AG08396 (cell line): Measurements from ENCODE around the gene SURF6.
A peak's percentile ranks its signal among the peaks of the same experiment; 100 is the strongest.
"Not testable (repeated sequence)": the region's sequence is repeated elsewhere in the genome, so short reads cannot be mapped to it uniquely, and the experiment has no call there.

Source experiments
- DNase-seq: peaks from one replicate; pipeline ENCODE4 v3.0.0; 2012; ENCODE audit warnings: low spot score, mixed read lengths

Gene SURF6

DNA sequence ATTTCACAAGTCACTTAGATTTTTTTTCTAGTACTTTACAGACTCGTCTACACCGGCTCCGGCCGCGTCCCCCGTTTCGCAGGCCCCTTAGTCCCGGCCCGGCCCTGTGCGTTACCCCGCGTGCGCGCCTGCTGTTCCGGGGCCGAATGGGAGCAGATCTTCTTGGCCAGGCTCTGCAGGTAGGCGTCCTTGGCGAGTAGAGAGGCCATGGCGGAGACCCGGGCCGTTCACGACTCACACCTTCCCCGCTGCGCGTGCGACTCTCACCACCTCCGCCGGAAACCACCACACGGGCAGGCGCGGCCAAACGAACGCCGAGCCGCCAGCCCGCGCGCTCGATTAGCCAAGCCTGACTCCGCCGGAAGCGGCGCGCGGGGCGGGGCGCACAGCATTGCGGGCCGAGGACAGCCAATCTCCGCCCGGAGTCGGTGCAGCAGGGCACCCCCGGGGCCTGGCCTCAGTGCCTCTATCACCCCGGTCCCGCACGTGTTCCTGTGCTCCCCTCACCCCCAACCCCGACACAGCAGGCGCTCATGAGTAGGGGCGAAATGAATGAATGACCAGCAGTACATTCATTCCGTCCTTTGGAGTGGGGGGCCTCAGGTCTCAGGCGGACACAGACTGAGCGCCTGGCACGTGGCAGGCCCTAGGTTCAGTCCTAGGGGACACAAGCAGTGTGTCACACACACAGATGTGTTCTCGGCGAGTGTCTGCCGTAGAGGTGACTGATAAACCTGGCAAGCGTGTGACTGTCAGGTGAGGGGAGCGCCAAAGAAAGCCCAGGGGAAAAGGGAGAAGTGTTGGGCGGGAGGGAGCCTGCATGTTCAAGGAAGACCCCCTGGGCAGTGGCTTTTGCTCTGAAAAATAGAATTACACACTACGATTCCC, at the start of gene SURF6:
Gene SURF6, minus strand, starts transcription at position 265 of the 888 bp plus-strand sequence. Its CDS starts 56 bp downstream, at position 209.
- peak; percentile 93 for DNase-seq

DNA sequence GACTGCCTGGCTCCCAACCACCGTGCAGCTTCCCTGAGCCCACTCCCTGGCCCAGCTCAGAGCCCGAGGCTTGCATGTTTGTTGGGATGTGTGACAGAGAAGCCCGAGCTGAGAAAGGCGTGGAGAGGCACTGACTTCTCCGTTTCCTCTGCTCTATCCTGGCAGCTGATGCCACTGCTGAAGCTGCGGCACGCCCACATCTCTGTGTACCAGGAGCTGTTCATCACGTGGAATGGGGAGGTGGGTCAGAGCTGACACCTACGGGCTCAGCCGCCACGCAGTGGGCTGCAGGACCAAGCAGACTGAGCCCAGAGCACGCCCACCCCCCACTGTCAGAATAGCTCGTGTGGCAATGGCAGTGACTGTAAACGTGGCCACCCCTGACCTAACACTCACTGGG, 49.5 kb upstream of the SURF6 start:
- DNase-seq: no peak

DNA sequence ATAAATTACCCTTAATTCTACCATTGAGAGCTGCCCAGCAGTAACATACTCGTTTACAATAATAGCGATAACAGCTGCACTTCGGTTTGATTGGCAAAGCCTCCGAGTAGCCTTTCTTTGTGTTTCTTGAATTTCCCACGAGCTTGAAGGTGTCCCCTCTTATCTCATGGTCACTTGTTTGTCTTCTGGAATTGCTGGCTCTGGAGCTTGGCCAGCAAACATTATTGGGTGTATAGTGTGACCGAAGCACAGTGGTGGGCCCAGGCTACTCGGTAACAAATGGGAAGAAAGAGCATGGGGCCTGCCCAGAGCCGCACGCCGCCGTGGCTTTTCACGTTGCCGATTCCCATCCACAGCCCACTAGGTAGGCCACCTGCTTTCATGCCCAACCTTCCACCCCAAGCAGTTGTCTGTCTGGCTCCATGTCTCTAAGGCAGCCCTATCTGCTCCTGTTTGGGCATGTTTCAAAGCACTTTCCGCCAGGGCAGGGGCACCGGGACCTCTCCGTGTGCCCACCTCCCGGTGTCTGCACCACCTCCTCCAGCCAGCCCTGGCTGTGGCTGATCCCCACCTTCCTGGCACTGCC, 48.8 kb upstream of the SURF6 start:
- DNase-seq: no peak

DNA sequence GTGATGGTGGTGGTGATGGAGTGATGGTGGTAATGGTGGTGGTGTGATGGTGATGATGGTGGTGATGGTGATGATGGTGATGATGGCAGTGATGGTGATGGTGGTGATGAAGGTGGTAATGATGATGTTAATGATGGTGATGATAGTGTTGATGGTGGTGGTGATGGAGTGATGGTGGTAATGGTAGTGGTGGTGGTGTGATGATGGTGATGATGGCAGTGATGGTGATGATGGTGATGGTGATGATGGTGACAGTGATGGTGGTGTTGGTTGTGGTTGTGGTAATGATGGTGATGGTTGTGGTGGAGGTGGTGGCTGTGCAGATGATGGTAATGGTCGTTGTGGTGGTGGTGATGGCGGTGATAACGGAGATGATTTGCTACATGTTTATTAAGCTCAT, 47.5 kb upstream of the SURF6 start:
- no peak for DNase-seq

DNA sequence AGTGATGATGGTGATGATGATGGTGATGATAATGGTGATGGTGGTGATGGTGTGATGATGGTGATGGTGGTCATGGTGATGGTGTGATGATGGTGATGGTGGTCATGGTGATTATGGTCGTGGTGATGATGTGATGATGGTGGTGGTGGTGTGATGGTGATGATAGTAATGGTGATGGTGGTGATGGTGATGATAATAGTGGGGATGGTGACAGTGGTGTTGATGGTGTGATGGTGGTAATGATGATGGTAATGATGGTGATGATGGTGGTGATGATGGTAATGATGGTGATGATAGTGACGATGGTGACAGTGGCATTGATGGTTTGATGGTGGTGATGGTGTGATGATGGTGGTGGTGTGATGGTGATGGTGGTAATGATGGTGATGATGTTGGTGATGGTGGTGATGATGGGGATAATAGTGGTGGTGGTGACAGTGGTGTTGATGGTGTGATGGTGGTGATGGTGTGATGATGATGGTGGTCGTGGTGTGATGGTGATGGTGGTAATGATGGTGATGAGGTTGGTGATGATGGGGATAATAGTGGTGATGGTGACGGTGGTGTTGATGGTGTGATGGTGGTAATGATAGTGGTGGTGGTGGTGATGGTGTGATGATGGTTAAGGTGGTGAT, 46.6 kb upstream of the SURF6 start:
- no peak for DNase-seq

DNA sequence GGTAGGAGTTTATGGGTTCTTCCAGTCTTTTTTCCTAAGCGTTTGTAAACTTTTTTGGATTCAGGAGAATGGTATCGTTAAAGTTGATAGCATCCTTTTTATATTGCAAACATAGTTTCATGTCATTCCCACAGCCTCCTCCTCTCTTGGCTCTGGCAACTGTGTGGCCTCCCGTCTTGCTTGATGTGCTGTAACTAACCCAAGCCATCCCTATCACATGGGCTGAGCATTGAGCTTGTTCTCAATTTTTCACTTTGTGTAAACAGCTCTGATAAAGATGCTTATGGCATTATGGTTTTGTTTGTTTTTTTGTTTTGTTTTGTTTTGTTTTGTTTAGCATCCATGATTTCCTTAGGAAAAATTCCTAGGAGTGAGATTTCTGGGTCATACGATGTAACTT, 44.7 kb upstream of the SURF6 start:
- DNase-seq: no peak

DNA sequence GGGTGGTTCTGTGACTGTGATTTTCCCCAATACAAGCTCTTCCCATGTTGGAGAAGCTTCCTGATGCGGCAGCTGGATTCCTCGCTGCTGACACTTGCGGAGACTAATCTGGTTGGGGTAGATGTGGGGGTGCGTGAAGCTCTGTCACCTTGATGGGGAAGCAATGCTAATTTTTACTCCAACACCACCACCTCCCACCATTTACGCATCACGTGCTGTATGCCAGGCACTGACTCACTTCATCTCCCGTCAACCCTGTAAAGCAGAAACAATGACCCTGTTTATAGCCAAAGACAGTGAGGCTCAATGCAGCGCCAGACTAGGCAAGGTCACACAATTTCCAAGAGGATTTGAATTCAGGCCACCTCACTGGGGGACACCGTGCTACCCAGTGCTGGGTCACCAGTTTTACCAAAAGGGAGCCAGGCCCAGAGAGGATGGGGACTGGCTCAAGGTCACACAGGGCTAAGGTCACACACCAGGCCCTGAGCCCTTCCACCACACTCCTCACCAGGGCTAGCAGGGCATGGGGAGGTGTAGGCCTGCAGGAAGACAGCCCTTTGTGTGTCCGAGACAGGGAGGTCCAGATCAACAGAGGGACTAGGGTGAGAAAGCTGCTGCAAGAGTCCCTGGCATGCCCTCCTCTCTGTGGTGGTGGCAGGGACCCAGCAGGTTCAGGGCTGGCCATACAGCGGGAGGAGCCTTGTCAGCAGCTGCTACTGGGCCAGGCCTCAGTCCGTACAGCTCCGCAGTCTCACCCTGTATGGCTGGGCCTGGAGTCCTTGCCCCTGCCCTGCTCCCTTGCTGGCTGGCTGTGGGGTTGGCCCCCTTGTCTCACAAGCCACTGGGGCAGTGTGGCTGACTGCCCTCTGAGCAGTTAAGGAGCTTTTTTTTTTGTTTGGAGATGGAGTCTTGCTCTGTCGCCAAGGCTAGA, 43.4 kb upstream of the SURF6 start:
- DNase-seq: no peak

DNA sequence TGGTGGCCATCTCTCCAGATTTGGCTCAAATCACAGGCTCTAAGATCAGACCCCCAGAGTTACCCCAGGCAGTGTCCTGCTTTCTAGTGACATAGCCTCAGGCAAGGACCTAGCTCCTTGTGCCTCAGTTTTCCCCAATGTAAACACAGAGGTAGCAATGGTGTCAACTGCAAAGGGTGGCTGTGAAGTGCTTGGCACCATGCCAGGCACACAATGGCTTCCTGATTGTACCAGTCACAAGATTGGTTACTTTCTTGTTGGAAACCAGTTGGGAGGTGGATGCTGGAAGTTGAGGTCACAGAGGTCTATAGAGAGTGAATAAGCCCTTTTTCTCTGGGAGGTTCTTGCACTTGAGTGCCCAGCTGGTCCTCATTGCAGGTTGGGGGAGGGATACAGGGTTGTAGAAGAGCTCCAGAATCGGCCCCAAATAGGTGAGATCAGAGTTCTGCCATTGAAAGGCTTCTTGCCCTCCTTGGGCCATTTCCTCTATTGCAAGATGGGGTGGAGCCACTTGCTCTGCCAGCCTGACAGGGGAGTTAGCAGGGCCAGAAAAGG, 42.5 kb upstream of the SURF6 start:
- DNase-seq: no peak

DNA sequence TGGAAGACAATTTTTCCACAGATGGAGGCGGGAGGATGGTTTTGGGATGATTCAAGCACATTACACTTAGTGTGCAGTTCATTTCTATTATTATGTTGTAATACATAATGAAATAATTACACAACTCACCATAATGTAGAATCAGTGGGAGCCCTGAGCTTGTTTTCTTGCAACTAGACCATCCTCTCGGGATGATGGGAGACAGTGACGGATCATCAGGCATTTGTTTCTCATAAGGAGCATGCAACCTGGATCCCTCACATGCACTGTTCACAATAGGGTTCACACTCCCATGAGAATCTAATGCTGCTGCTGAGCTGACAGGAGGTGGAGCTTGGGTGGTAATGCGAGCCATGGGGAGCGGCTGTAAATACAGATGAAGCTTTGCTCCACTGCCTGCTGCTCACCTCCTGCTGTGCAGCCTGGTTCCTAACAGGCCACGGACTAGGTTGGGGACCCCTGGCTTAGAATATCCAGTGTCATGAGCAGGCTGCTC, 41.8 kb upstream of the SURF6 start:
- DNase-seq: no peak

DNA sequence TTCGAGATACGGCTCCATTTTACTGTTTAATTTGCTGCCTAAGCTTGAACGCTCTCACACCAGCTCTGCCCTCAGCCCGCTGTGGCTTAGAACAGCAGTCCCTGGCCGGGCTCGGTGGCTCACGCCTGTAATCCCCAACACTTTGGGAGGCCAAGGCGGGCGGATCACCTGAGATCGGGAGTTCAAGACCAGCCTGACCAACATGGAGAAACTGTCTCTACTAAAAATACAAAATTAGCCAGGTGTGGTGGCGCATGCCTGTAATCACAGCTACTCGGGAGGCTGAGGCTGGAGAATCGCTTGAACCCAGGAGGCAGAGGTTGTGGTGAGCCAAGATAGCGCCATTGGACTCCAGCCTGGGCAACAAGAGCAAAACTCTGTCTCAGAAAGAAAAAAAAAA, 41.3 kb upstream of the SURF6 start:
- DNase-seq: not testable (repeated sequence)

DNA sequence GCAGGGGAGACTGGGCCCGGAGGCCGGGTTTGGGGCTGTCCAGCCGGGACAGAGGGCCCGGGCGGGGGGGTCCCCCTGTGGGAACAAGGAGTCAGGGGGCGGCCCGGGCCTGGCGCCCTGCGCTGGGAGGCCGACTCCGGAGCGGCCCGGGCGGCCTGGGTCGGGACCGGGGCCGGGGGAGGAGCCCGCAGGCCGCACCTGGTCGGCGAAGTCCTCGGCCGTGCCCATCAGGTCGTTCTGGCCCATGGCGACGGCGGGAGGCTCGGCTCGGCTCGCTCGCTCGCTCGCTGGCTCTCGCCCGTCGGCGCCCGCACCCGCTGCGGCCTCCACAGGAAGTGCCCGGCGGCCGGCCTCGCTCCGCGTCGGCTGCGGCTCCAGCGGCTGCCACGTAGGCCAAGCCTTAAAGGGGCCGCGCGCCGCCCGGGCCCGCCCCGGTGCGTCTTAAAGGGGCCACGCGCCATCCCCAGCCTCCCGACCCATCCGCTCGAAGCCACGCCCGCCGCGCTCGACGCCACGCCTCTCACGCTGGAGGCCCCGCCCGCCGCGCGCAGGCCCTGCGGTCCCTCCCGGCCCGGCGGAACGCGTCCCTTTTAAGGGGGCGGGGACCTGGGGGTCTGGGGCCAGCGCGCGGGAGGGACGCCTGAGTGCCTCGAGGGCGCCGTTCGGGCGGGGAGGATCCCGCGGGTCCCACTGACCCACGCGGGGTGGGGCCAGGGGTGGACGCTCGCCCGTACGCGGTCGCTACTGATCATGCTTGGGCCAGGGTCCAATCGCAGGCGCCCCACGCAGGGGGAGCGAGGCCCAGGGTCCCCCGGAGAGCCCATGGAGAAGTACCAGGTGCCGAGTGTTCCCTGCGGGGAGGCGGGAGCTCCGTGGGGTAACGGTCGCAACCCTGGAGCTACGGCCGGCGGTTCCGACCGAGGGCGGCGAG, 40.0 kb upstream of the SURF6 start, which contains the start of the genes STKLD1 and SURF4:
Gene STKLD1, plus strand, starts transcription at position 643 of the 931 bp plus-strand sequence. Its CDS starts 108 bp downstream, at position 751.
Gene SURF4, minus strand, starts transcription at position 337 of the 931 bp plus-strand sequence. Its CDS starts 91 bp downstream, at position 246.
- DNase-seq: peak; percentile 100

DNA sequence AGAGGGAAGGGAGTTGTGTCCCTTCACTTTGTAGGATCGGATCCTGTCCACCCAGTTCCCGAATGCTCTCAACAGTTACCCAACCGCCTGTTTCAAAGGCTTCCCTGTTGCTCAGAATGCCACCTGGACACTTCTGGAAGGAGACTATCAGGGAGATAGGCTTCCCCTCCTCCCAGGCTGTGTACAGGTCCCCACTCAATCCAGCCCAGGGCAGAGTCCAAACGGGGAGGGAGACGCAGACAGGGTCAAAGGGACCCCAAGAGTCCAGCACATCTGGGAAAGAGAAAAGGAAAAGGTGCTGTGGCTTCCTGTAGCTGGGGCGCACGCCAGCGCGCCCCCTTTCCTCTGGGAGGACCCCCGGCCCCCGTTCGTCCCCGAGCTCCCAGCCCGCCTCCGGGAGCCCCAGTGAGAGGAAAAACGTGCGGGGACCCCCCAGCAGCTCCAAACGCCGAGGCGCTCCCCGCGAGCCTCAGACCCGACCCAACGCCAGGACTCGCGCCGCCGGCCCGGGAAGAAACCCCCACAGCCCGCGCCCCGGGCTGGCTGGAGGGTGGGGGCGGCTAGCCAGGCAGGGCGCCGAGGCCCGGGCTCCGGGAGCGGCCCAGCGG, 39.2 kb upstream of the SURF6 start:
- DNase-seq: peak; percentile 67

DNA sequence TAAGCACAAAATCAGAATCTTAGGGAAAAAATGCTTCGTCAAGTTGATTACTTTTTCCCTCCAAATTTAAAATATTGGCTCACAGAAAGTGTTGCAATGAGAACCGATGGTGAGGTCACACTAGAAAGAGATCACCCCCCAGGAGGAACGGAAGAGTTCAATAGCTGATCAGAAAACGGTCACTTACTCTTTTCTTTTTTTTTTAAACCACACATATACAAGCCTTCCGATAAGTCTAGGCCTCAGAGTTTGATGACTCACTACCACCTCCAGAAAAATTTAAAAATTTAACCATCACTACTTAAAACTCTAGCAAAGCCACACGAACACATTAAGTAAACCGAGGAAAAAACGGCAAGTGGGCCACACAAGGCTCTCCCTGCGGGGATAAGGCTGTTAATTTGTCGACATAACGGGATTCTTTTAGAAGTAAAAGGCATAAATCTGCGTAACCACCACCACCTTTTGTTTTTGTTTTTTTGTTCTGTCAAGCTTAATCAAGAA, 38.7 kb upstream of the SURF6 start:
- peak; percentile 75 for DNase-seq

DNA sequence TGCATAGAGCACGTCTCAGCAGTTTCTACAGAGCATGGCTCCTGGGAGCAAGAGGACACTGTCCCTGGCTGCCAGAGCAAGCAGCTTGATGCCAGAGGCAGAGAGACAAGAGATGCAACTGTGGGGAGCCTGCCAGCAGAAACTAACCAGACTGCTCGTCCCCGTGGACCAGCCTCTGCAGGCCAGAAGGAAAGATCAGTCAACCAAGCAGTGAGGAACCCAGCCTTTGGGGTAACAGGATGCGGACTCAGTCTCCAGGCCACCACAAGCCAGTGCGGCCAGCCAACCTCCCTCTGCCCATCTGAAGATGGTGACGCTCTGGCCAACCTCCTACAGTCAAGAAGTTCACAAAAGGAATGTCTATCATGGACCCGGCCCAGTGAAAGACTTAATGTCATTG, 36.2 kb upstream of the SURF6 start:
- no peak for DNase-seq

DNA sequence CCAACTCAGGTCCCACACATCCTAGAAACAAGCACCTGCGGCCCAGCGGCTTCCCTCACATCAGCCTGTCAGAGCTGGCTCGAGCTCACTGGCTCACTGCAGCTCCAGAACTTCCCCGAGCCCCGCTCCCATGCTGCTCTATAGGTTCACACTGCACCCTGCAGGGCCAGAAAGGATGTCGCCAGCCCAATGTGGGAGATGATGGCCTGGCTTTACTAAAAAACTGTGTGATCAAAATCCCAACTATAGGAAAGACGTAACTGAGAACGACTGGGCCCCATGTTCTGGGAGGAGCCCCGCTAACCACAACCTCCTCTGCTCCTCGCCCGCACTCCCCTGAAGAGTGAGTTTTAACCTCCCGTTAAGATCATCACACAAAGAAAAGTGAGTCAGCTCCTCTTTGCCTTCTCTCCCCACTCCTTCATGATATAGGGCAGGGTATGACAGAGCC, 35.3 kb upstream of the SURF6 start:
- no peak for DNase-seq

DNA sequence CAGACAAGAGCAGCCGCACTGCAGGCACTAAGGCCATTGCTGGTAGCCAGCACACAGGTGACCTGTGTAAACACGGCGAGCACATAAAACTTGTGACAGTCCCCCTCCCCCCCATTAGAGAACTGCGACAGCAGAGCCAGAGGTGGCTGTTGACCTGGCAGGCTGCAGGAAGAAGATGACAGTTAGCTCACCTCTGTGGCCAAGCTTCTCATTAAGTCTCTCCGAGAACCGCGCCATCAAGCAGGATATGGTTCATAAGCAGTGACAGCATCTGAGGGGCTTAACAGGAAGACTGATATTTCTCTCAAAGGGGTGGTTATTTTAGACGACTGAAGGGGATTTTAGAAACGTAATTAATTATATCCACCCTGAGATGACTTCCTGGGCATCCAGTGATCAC, 34.7 kb upstream of the SURF6 start:
- no peak for DNase-seq

DNA sequence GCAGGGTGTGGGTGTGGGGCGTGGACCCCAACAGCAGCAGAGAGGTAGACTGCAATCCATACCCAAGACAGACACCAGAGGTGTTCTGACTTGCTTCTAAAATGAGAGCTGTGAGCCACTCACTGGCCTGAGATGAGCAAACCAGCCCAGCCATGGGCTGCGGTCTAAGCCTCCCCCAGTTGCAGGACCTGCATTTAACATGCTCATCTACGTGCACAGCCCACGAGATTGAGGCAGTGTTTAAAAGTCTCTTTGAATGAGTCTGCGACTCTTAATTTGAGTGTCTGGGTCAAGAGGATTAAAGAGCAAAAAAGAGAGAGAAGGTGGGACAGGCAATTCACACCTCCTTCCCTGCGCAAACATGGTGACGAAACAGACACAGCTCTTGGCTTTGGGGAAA, 33.9 kb upstream of the SURF6 start:
- no peak for DNase-seq

DNA sequence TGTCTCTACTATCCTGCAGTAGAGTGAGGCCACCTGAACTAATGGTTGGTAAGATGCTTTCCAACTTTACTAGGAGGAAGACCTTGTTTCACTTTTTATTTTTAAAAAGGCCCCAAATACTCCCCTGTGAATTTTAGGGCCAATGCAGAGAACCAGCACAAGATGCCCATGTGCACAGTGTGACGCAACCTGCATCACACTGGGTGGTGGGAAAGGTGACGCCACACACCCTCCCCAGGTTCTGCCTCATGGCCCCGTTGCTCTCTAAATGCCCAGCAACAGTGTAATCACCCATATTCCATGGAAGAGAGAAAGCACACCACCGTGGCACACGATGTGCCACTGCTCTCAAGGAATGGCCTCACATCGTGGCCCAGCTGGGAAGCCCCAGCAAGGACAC, 33.4 kb upstream of the SURF6 start:
- DNase-seq: no peak

DNA sequence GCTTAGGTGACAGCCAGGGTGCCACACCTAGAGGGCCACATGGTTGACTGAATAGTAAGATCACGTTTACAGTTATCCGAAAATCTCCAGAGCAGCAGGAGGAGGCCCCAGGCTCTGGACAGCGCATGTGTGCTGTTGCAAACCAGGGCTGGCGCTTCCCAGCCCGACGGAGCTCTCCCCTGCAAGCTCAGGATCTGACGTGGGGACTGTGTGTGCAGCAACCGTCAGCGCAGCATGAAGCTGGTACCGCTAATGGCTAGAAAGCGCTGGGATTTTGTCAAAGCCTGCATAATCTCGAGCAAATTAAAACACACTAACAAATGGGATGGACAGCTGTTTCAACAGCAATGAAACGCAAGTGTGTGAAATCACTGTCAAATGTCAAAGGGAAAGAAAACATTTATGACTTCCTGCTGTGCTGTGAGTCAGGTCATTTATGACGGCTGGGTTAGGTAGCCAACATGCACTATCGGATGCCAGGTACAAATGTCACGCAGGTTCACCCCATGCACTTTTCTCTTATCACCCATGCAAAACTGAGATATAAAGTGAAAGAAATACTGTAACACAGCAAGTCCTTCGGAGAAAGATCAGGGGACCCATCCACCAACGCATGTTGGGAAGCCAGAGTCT, 32.4 kb upstream of the SURF6 start:
- no peak for DNase-seq
